Fibroblast of villous mesenchyme (primary cell): Measurements from ENCODE around the gene TMEM120B. TPM values are rescaled to one million over a fixed set of nuclear protein-coding genes. Genes with fewer than 3 reads are reported as not detected.
A peak's percentile ranks its signal among the peaks of the same experiment; 100 is the strongest.

Experiments used
- DNase-seq: peaks from one replicate; pipeline ENCODE4 v3.0.0-alpha.2; 2010; ENCODE audit warnings: low read depth
- H3K4me3 ChIP-seq: 2 replicates; pipeline ENCODE4 v1.5.1; 2011; ENCODE audit warnings: low read depth, mild to moderate bottlenecking, low read length
- CTCF ChIP-seq: IDR thresholded peaks from 2 replicates; pipeline ENCODE4 v1.5.1; 2012; ENCODE audit warnings: low read depth, mild to moderate bottlenecking, low read length; ENCODE audit not compliant: insufficient read depth
- total RNA-seq: library from RNA; depleted of rRNA; stranded (reverse); fragments of >200 nt; gene quantifications from 2 replicates; pipeline ENCODE4 v1.2.3, GENCODE V29; 2012

The TMEM120B gene
- total RNA-seq, 1 donor: 16.4 TPM

GRCh38 chr12:121767525-121768016 lies 55.0 kb downstream of the TMEM120B start:
- TF ChIP-seq CTCF: no peak
- no peak overlapping the region for H3K4me3 ChIP-seq
- peak; percentile 70 for DNase-seq

DNA sequence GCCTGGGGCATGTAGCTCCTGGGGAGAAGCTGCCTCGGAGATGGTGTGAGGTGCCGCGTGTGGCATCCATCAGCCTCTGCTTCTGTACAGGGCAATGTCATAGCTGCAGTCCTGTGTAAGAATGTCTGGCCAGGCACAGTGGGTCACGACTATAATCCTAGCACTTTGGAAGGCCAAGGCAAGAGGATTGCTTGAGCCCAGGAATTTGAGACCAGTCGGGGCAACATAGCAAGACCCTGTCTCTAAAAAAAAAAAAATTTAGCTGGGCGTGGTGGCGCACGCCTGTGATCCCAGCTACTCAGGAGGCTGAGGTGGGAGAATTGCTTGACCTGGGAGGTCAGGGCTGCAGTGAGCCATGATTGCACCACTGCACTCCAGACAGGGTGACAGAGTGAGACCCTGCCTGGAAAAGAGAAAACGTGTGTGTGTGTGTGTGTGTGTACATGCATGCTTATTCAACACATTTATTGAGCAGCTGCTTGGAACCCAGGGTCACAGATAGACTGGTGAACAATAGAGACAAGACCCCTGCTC lies 56.8 kb downstream of the TMEM120B start:
- no peak overlapping the region for H3K4me3 ChIP-seq
- no peak for TF ChIP-seq CTCF
- DNase-seq: no peak

- TF ChIP-seq CTCF: no peak
- H3K4me3 ChIP-seq: no peak overlapping the region
- DNase-seq: no peak
Measured at GRCh38 chr12:121769831-121770301, 57.3 kb downstream of the TMEM120B start.

DNA sequence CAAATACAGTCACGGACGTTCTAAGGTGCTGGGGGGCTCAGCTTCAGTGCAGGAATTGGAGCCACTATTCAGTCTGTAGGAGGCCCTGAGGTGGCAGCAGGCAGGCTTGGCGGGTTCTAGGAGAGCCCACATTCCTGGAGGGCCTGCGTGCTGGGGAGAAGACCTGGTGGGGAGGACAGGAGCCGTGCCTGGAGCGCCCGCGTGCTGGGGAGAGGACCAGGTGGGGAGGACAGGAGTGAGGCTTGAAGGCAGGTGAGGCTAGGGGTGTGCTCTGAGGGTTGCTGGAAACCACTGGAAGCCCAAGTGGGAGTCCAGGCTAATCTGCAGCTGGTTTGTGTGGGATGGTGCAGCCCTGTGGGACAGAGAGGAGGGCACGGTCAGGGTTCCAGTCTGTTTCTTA lies 57.8 kb downstream of the TMEM120B start:
- DNase-seq: no peak
- no peak overlapping the region for H3K4me3 ChIP-seq
- no peak for TF ChIP-seq CTCF

- no peak overlapping the region for H3K4me3 ChIP-seq
- TF ChIP-seq CTCF: no peak
- DNase-seq: no peak
Measured at GRCh38 chr12:121770813-121771625, 58.5 kb downstream of the TMEM120B start.

GRCh38 chr12:121773011-121773777 lies 60.6 kb downstream of the TMEM120B start:
- TF ChIP-seq CTCF: peak; percentile 94
- H3K4me3 ChIP-seq: no peak overlapping the region
- DNase-seq: peak; percentile 74
